Measurements from ENCODE around the gene GAK. TPM values are rescaled to one million over a fixed set of nuclear protein-coding genes. Genes with fewer than 3 reads are reported as not detected.

GAK gene
- total RNA-seq, 1 donor from 2014 or later = 146 TPM

- H3K27ac Mint-ChIP-seq = no peak overlapping the region
- H3K27me3 Mint-ChIP-seq (ENCODE audit: insufficient read depth) = no peaks in the 10 kb centered on the region
- H3K4me3 Mint-ChIP-seq = no peak overlapping the region
- peaks cover 15% of the 10 kb centered on the region for H3K4me1 Mint-ChIP-seq (ENCODE audit: low read depth)
- H3K9me3 Mint-ChIP-seq = no peaks in the 10 kb centered on the region
- intact Hi-C loops (cut with micrococcal nuclease) = no loop called here
- no peak for DNase-seq (ENCODE audit: low spot score)
- peaks cover 28% of the 10 kb centered on the region for H3K36me3 Mint-ChIP-seq (ENCODE audit: low read depth)
These were observed 20.8 kb downstream of the GAK start for GRCh38 chr4:911221-911751.

DNA sequence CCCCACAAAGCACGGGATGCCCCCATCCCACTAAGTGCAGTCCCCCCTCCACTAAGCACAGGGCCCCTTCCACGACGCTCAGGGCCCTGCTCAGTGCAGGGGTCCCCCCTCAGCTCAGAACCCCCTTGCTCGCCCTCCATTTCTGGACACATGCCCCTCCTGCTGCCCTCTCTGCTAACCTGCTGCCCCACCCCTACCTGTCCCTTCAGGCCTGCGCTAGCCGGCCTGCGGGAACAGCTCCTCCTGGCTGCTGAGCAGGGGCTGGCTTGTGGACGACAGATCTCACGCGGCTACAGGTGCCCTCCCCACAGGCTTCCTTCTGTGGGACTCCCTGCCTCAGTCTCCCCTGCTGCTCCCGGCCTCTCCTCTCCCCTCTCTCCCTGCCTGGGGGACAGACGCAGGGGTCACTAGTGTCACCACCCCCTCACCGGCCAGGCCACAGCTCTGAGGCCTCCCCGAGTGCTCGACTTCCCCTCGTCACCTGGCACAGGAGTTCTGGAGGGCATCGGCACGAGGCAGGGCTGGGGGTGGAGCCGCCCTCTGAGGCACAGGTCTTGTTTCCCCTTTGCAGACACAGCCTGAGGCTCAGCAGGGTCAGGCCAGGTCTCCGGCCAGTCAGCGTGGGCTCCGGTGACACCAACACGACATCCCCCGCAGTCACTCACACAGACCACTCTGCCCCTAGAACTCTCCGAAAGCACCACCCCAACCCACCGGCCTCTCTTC lies 21.6 kb downstream of the GAK start:
- intact Hi-C loops (cut with micrococcal nuclease) = no loop called here
- Mint-ChIP-seq H3K36me3 (ENCODE audit: low read depth) (peaks cover 28% of the 10 kb centered on the region), H3K9me3 (no peaks in the 10 kb centered on the region), H3K4me1 (ENCODE audit: low read depth) (peaks cover 8% of the 10 kb centered on the region), H3K27ac (no peak overlapping the region), H3K4me3 (no peak overlapping the region), H3K27me3 (ENCODE audit: insufficient read depth) (no peaks in the 10 kb centered on the region)
- DNase-seq (ENCODE audit: low spot score) = no peak

- Mint-ChIP-seq H3K27me3 (ENCODE audit: insufficient read depth) (no peaks in the 10 kb centered on the region), H3K36me3 (ENCODE audit: low read depth) (peaks cover 28% of the 10 kb centered on the region), H3K4me1 (ENCODE audit: low read depth) (peaks cover 1% of the 10 kb centered on the region), H3K9me3 (no peaks in the 10 kb centered on the region), H3K27ac (no peak overlapping the region), H3K4me3 (no peak overlapping the region)
- no peak for DNase-seq (ENCODE audit: low spot score)
- intact Hi-C loops (cut with micrococcal nuclease) = no loop called here
These were observed 22.3 kb downstream of the GAK start for GRCh38 chr4:909821-910220.

DNA sequence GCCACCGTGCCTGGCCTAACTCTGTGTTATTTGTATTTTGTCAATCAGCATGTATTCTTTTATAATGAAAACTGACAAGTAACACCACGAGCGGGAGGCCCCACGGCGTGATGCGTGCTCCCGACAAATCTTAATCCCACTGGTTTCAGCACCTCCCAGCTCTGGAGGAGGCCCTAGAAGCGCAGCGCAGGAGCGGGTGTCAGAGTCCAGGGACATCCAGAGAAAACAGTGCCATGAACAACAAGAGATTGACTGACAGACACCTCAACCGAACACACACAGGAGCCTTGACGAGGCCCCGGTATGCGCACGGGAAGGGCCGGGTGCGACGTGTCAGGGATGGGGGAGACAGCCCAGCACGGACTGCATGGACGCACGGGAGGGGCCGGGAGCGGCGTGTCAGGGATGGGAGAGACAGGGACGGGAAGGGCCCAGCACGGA lies 23.0 kb downstream of the GAK start:
- DNase-seq (ENCODE audit: low spot score) = no peak
- no peaks in the 10 kb centered on the region for H3K27me3 Mint-ChIP-seq (ENCODE audit: insufficient read depth)
- H3K9me3 Mint-ChIP-seq = no peaks in the 10 kb centered on the region
- intact Hi-C loops (cut with micrococcal nuclease) = no loop called here
- H3K4me1 Mint-ChIP-seq (ENCODE audit: low read depth) = no peaks in the 10 kb centered on the region
- no peak overlapping the region for H3K27ac Mint-ChIP-seq
- no peak overlapping the region for H3K4me3 Mint-ChIP-seq
- H3K36me3 Mint-ChIP-seq (ENCODE audit: low read depth) = peaks cover 28% of the 10 kb centered on the region

- Mint-ChIP-seq H3K9me3 (no peaks in the 10 kb centered on the region), H3K36me3 (ENCODE audit: low read depth) (peaks cover 30% of the 10 kb centered on the region), H3K4me3 (no peak overlapping the region), H3K4me1 (ENCODE audit: low read depth) (peaks cover 1% of the 10 kb centered on the region), H3K27me3 (ENCODE audit: insufficient read depth) (no peaks in the 10 kb centered on the region), H3K27ac (no peak overlapping the region)
- no peak for DNase-seq (ENCODE audit: low spot score)
- intact Hi-C loops (cut with micrococcal nuclease) = no loop called here
These were observed 24.3 kb downstream of the GAK start for GRCh38 chr4:907691-908425.

DNA sequence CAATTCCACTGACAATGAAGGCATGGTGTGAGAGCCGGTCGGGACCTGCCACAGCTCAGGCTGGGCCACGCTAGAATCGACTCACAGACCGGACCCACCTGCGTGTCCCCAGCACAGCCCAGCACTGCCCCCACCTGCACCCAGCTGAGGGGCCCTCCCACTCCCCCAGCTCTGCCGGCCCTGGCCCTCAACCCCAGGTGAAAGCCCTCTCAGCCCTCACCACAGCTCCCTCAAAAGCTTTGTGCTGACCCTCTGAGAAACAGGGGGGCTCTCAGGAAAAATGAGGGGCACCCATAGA lies 25.1 kb downstream of the GAK start:
- intact Hi-C loops (cut with micrococcal nuclease) = no loop called here
- DNase-seq (ENCODE audit: low spot score) = no peak
- Mint-ChIP-seq H3K27ac (no peak overlapping the region), H3K4me3 (no peak overlapping the region), H3K36me3 (ENCODE audit: low read depth) (peaks cover 28% of the 10 kb centered on the region), H3K9me3 (no peaks in the 10 kb centered on the region), H3K4me1 (ENCODE audit: low read depth) (peaks cover 6% of the 10 kb centered on the region), H3K27me3 (ENCODE audit: insufficient read depth) (no peaks in the 10 kb centered on the region)

DNA sequence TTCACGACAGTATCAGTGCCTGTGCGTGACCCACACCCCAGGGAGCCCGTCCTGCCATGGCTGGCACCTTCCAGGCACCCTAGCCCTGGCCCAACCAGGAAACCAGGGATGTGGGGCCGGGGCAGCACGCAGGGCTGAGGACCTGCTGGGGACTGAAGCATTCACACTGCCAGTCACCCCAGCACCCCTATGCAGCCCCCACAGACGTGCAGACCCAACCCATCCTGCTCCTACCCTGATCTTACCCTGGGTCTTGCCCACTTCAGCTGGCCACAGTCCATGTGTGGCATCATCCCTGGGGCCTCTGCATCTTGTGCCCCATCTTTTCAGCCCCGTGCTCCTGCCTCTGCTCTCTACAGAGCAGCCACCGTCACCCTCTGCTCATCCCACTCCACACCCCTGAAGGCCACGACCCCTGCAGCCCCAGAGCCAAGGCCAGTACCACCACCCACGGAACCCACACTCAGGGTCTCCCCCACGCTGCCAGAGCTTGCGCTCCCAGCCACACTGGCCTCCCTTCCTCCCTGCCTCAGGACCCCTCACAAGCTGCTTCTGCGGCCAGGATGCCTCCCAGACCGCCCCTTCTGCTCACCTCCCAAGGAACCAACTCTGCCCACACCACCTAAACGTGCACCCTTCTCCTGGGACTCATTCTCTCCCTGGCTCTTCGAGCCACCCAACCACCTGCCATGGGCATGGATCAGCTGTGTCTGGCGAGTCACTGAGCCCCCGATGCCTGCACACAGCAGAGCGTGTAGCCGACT lies 25.6 kb downstream of the GAK start:
- no peak overlapping the region for H3K4me3 Mint-ChIP-seq
- peaks cover 26% of the 10 kb centered on the region for H3K36me3 Mint-ChIP-seq (ENCODE audit: low read depth)
- H3K4me1 Mint-ChIP-seq (ENCODE audit: low read depth) = peaks cover 6% of the 10 kb centered on the region
- H3K27ac Mint-ChIP-seq = no peak overlapping the region
- intact Hi-C loops (cut with micrococcal nuclease) = no loop called here
- H3K9me3 Mint-ChIP-seq = no peaks in the 10 kb centered on the region
- H3K27me3 Mint-ChIP-seq (ENCODE audit: insufficient read depth) = no peaks in the 10 kb centered on the region
- DNase-seq (ENCODE audit: low spot score) = no peak

GRCh38 chr4:905485-906338 lies 26.4 kb downstream of the GAK start:
- Mint-ChIP-seq H3K27me3 (ENCODE audit: insufficient read depth) (no peaks in the 10 kb centered on the region), H3K4me1 (ENCODE audit: low read depth) (peaks cover 6% of the 10 kb centered on the region), H3K4me3 (no peak overlapping the region), H3K36me3 (ENCODE audit: low read depth) (peaks cover 21% of the 10 kb centered on the region), H3K9me3 (no peaks in the 10 kb centered on the region), H3K27ac (no peak overlapping the region)
- intact Hi-C loops (cut with micrococcal nuclease) = no loop called here
- no peak for DNase-seq (ENCODE audit: low spot score)

- no peak for DNase-seq (ENCODE audit: low spot score)
- intact Hi-C loops (cut with micrococcal nuclease) = no loop called here
- no peak overlapping the region for H3K27ac Mint-ChIP-seq
- peaks cover 6% of the 10 kb centered on the region for H3K4me1 Mint-ChIP-seq (ENCODE audit: low read depth)
- H3K9me3 Mint-ChIP-seq = no peaks in the 10 kb centered on the region
- no peak overlapping the region for H3K4me3 Mint-ChIP-seq
- no peaks in the 10 kb centered on the region for H3K27me3 Mint-ChIP-seq (ENCODE audit: insufficient read depth)
- peaks cover 15% of the 10 kb centered on the region for H3K36me3 Mint-ChIP-seq (ENCODE audit: low read depth)
These were observed 28.8 kb downstream of the GAK start for GRCh38 chr4:903066-904046.

DNA sequence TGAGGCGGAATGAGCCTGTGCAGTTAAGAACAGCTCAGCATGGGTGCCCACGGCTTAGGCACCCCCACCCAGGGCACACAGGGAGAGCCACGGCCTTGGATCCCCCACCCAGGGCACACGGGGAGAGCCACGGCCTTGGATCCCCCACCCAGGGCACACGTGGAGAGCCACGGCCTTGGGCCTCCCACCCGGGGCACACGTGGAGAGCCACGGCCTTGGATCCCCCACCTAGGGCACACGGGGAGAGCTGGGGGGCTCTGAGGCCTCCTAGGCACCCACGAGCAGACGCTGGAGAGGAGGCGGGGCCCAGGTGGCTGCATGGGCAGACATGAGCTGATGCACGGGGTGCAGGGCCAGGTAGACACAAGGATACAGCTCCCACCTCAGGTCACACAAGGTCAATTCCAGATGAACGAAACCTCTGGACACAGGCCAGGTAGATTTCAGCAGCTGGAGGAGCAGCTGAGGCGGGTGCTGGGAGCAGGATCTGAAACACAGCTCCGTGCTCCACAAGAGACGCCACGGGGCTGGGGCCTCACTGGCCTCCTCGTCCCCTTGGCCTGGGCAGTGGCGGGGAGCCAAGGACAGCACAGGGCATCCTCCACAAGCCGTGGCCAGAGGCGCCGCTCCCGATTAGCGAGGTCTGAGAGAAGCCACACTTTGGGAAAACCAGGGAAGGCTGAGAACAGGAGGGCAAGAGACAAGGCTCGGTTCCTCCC lies 30.8 kb downstream of the GAK start:
- DNase-seq (ENCODE audit: low spot score) = no peak
- Mint-ChIP-seq H3K9me3 (no peaks in the 10 kb centered on the region), H3K27ac (no peak overlapping the region), H3K4me1 (ENCODE audit: low read depth) (peaks cover 6% of the 10 kb centered on the region), H3K36me3 (ENCODE audit: low read depth) (peaks cover 17% of the 10 kb centered on the region), H3K27me3 (ENCODE audit: insufficient read depth) (no peaks in the 10 kb centered on the region), H3K4me3 (no peak overlapping the region)
- intact Hi-C loops (cut with micrococcal nuclease) = no loop called here

DNA sequence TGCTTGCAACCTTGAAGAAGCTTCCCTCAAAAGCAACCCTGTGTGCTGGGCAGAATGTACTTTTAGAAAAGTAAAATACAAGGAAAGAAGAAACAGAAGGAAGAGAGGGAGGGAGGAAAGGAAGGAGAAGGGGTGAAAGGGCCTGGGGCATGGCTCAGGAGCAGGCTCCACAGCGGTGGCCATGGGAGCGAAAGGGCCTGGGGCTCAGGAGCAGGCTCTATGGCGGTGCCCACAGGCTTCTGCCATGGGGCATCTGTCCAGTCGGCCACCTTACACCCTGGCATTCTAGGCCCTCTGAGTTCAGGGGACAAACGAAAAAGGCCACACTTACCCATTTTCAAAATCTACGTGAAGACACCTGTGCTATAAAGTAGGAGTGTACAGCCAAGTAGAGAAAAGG lies 31.4 kb downstream of the GAK start:
- H3K36me3 Mint-ChIP-seq (ENCODE audit: low read depth) = peaks cover 17% of the 10 kb centered on the region
- DNase-seq (ENCODE audit: low spot score) = no peak
- no peak overlapping the region for H3K27ac Mint-ChIP-seq
- no peak overlapping the region for H3K4me3 Mint-ChIP-seq
- intact Hi-C loops (cut with micrococcal nuclease) = no loop called here
- no peaks in the 10 kb centered on the region for H3K9me3 Mint-ChIP-seq
- H3K27me3 Mint-ChIP-seq (ENCODE audit: insufficient read depth) = no peaks in the 10 kb centered on the region
- H3K4me1 Mint-ChIP-seq (ENCODE audit: low read depth) = peaks cover 6% of the 10 kb centered on the region
